H1 (cell line): ENCODE measurements around the gene RAB3IL1. TPM values are rescaled to one million over a fixed set of nuclear protein-coding genes. Genes with fewer than 3 reads are reported as not detected.

Experiments used
- BACH1 ChIP-seq: IDR thresholded peaks from 2 replicates; pipeline ENCODE4 v1.6.1; 2012; ENCODE audit warnings: low read length, improper control_type of control experiment
- BRCA1 ChIP-seq: IDR thresholded peaks from 2 replicates; pipeline ENCODE4 v1.6.1; 2012; ENCODE audit warnings: low read depth, low read length, improper control_type of control experiment
- CEBPB ChIP-seq: IDR thresholded peaks from 2 replicates; pipeline ENCODE4 v1.6.1; 2012; ENCODE audit warnings: low read depth, low read length
- CHD2 ChIP-seq: IDR thresholded peaks from 2 replicates; pipeline ENCODE4 v1.6.1; 2012; ENCODE audit warnings: low read length, improper control_type of control experiment
- CREB1 ChIP-seq: IDR thresholded peaks from 2 replicates; pipeline ENCODE4 v1.6.1; 2012; ENCODE audit warnings: inconsistent platforms
- E2F6 ChIP-seq: IDR thresholded peaks from 2 replicates; pipeline ENCODE4 v1.6.1; 2012; ENCODE audit warnings: inconsistent platforms
- MAX ChIP-seq: IDR thresholded peaks from 2 replicates; pipeline ENCODE4 v1.6.1; 2012; ENCODE audit warnings: inconsistent platforms
- POLR2A ChIP-seq, 2 experiments: IDR thresholded peaks; 1 replicate in 1 of 2; 2 replicates in 1 of 2; pipeline ENCODE4 v1.6.1; 2011; ENCODE audit warnings: low read depth in 2 of 2, low read length in 2 of 2, mild to moderate bottlenecking in 2 of 2; ENCODE audit errors: control extremely low read depth in 1 of 2
- POLR2AphosphoS5 ChIP-seq: IDR thresholded peaks from 2 replicates; pipeline ENCODE4 v1.6.1; 2011; ENCODE audit warnings: low read depth, low read length
- POU5F1 ChIP-seq: IDR thresholded peaks from 2 replicates; pipeline ENCODE4 v1.6.1; 2011; ENCODE audit warnings: low read depth, mild to moderate bottlenecking, low read length, moderate library complexity
- RXRA ChIP-seq: IDR thresholded peaks from 2 replicates; pipeline ENCODE4 v1.6.1; 2011; ENCODE audit warnings: low read depth, mild to moderate bottlenecking, low read length, moderate library complexity; ENCODE audit not compliant: insufficient read depth
- TAF1 ChIP-seq: IDR thresholded peaks from 2 replicates; pipeline ENCODE4 v1.6.1; 2011; ENCODE audit warnings: mild to moderate bottlenecking, low read depth, low read length
- TAF7 ChIP-seq: optimal IDR thresholded peaks from 2 replicates; pipeline ENCODE3; 2011; ENCODE audit warnings: low read depth, mild to moderate bottlenecking, inconsistent platforms, low read length, moderate library complexity, borderline replicate concordance
- polyA plus RNA-seq, 7 experiments: library from polyadenylated mRNA; depleted of rRNA in 3 of 7; stranded (reverse) in 5 of 7; unstranded in 2 of 7; fragments of >200 nt in 5 of 7; fragments of 200-250 nt in 2 of 7; gene quantifications; 1 replicate in 5 of 7; 2 replicates in 1 of 7; 4 replicates in 1 of 7; pipeline versions ENCODE4 v1.2.1 to v1.2.3, GENCODE V29; 2011 to 2013; ENCODE audit warnings: missing spikeins in 2 of 7, mixed read lengths in 2 of 7
- total RNA-seq: library from RNA; stranded (reverse); fragmentation: NEBNext Ultra II Directional; extraction: Animal tissue kit (Norgen Biotek cat#: 25700); gene quantifications from 2 replicates; pipeline ENCODE4 v1.2.1, GENCODE V29; 2021
- TF ChIP-seq, protein P1 (sequence below): fragments of 300-600 bp; sonication (generic); IDR thresholded peaks from 2 replicates; pipeline ENCODE4 v1.7.1; 2012; ENCODE audit warnings: low read length, moderate library complexity, mild to moderate bottlenecking, inconsistent platforms; ENCODE audit not compliant: insufficient replicate concordance

Gene RAB3IL1
- total and polyA plus RNA-seq, 2 of the 8 experiments (the other 6 are each of a cell fraction or from before 2014, with no cell fraction given): 6.8 to 7.9 TPM

DNA sequence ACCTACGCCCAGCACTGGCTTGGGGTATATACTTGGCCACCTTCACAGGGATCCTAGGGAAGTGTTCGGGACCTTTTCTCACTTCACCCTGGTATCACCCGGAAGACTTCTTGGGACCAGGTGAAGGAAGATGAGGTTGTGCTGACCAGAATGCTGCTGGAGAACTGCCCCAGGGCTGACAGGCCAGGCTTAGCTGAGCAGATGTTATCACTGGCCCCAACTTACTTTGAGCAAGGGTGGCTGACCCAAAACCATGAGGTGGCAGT, 45.6 kb upstream of the RAB3IL1 start (continued):
- TF ChIP-seq, protein P1, sequence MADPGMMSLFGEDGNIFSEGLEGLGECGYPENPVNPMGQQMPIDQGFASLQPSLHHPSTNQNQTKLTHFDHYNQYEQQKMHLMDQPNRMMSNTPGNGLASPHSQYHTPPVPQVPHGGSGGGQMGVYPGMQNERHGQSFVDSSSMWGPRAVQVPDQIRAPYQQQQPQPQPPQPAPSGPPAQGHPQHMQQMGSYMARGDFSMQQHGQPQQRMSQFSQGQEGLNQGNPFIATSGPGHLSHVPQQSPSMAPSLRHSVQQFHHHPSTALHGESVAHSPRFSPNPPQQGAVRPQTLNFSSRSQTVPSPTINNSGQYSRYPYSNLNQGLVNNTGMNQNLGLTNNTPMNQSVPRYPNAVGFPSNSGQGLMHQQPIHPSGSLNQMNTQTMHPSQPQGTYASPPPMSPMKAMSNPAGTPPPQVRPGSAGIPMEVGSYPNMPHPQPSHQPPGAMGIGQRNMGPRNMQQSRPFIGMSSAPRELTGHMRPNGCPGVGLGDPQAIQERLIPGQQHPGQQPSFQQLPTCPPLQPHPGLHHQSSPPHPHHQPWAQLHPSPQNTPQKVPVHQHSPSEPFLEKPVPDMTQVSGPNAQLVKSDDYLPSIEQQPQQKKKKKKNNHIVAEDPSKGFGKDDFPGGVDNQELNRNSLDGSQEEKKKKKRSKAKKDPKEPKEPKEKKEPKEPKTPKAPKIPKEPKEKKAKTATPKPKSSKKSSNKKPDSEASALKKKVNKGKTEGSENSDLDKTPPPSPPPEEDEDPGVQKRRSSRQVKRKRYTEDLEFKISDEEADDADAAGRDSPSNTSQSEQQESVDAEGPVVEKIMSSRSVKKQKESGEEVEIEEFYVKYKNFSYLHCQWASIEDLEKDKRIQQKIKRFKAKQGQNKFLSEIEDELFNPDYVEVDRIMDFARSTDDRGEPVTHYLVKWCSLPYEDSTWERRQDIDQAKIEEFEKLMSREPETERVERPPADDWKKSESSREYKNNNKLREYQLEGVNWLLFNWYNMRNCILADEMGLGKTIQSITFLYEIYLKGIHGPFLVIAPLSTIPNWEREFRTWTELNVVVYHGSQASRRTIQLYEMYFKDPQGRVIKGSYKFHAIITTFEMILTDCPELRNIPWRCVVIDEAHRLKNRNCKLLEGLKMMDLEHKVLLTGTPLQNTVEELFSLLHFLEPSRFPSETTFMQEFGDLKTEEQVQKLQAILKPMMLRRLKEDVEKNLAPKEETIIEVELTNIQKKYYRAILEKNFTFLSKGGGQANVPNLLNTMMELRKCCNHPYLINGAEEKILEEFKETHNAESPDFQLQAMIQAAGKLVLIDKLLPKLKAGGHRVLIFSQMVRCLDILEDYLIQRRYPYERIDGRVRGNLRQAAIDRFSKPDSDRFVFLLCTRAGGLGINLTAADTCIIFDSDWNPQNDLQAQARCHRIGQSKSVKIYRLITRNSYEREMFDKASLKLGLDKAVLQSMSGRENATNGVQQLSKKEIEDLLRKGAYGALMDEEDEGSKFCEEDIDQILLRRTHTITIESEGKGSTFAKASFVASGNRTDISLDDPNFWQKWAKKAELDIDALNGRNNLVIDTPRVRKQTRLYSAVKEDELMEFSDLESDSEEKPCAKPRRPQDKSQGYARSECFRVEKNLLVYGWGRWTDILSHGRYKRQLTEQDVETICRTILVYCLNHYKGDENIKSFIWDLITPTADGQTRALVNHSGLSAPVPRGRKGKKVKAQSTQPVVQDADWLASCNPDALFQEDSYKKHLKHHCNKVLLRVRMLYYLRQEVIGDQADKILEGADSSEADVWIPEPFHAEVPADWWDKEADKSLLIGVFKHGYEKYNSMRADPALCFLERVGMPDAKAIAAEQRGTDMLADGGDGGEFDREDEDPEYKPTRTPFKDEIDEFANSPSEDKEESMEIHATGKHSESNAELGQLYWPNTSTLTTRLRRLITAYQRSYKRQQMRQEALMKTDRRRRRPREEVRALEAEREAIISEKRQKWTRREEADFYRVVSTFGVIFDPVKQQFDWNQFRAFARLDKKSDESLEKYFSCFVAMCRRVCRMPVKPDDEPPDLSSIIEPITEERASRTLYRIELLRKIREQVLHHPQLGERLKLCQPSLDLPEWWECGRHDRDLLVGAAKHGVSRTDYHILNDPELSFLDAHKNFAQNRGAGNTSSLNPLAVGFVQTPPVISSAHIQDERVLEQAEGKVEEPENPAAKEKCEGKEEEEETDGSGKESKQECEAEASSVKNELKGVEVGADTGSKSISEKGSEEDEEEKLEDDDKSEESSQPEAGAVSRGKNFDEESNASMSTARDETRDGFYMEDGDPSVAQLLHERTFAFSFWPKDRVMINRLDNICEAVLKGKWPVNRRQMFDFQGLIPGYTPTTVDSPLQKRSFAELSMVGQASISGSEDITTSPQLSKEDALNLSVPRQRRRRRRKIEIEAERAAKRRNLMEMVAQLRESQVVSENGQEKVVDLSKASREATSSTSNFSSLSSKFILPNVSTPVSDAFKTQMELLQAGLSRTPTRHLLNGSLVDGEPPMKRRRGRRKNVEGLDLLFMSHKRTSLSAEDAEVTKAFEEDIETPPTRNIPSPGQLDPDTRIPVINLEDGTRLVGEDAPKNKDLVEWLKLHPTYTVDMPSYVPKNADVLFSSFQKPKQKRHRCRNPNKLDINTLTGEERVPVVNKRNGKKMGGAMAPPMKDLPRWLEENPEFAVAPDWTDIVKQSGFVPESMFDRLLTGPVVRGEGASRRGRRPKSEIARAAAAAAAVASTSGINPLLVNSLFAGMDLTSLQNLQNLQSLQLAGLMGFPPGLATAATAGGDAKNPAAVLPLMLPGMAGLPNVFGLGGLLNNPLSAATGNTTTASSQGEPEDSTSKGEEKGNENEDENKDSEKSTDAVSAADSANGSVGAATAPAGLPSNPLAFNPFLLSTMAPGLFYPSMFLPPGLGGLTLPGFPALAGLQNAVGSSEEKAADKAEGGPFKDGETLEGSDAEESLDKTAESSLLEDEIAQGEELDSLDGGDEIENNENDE: no peak
- no peak for TF ChIP-seq RXRA
- TF ChIP-seq POLR2A (IDR thresholded peaks at IDR 0.05; ENCODE audit: control extremely low read depth in 1 of 2, low read depth in 2 of 2, low read length in 2 of 2): peak in 1 of 2 experiments; percentile 89; a peak in 1 of 3 replicates
- no peak for TF ChIP-seq POU5F1
- TF ChIP-seq BRCA1: no peak
- TF ChIP-seq CREB1: no peak
- no peak for TF ChIP-seq CEBPB
- no peak for TF ChIP-seq E2F6
- no peak for TF ChIP-seq CHD2
- no peak for TF ChIP-seq TAF1
- TF ChIP-seq BACH1: no peak
- TF ChIP-seq POLR2AphosphoS5: peak; percentile 94; the same call in 1 of the 2 replicates
- peak; percentile 31 for TF ChIP-seq TAF7
- no peak for TF ChIP-seq MAX
